IMR-90 (cell line): ENCODE results near the gene TM7SF2.

Experiments used
- CEBPB ChIP-seq: IDR thresholded peaks from 2 replicates; pipeline ENCODE4 v1.6.1; 2012; ENCODE audit warnings: low read depth, low read length, improper control_type of control experiment
- TF ChIP-seq, protein P1 (sequence below): conservative IDR thresholded peaks from 2 replicates; pipeline ENCODE4 v1.5.1; 2012; ENCODE audit warnings: mild to moderate bottlenecking, low read depth, low read length, improper control_type of control experiment

DNA sequence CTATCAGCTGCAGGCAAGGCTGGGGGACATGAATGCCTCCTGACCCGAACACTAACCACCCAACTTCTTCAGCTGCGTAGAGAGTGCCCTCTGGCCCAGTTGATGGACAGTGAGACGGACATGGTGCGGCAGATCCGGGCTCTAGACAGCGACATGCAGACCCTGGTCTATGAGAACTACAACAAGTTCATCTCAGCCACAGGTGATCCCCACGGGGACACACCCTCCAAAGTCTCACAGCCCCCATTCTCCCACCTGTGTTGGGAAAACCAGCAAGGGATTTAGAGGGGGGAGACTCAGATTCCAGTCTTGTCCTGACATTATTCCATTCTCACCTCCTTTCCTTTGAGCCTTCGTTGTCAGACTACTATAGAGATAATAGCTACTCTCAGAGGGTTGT, 14.7 kb upstream of the TM7SF2 start:
- no peak for TF ChIP-seq CEBPB
- TF ChIP-seq, protein P1, sequence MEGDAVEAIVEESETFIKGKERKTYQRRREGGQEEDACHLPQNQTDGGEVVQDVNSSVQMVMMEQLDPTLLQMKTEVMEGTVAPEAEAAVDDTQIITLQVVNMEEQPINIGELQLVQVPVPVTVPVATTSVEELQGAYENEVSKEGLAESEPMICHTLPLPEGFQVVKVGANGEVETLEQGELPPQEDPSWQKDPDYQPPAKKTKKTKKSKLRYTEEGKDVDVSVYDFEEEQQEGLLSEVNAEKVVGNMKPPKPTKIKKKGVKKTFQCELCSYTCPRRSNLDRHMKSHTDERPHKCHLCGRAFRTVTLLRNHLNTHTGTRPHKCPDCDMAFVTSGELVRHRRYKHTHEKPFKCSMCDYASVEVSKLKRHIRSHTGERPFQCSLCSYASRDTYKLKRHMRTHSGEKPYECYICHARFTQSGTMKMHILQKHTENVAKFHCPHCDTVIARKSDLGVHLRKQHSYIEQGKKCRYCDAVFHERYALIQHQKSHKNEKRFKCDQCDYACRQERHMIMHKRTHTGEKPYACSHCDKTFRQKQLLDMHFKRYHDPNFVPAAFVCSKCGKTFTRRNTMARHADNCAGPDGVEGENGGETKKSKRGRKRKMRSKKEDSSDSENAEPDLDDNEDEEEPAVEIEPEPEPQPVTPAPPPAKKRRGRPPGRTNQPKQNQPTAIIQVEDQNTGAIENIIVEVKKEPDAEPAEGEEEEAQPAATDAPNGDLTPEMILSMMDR = no peak
